GM21423 (cell line): ENCODE data around the gene CTRB1.

Experiments used
- ATAC-seq: cut with Tn5 transposase; IDR thresholded peaks from one replicate; pipeline ENCODE4 v1.9.1; 2021; ENCODE audit warnings: mild to moderate bottlenecking, moderate library complexity; ENCODE audit not compliant: unreplicated experiment

The CTRB1 gene

GRCh38 chr16:75224306-75225082, 5.7 kb downstream of the CTRB1 start:
- ATAC-seq = no peak

GRCh38 chr16:75225092-75225491, 6.3 kb downstream of the CTRB1 start:
- ATAC-seq = no peak

- no peak for ATAC-seq
Observed at GRCh38 chr16:75225678-75226515, 7.1 kb downstream of the CTRB1 start.

GRCh38 chr16:75226550-75227360, 8.0 kb downstream of the CTRB1 start:
- no peak for ATAC-seq

- ATAC-seq = no peak
Observed at GRCh38 chr16:75227361-75228142, 8.8 kb downstream of the CTRB1 start.

- ATAC-seq = no peak
Observed at GRCh38 chr16:75228143-75228976, 9.6 kb downstream of the CTRB1 start.

- no peak for ATAC-seq
Observed at GRCh38 chr16:75229172-75230031, 10.6 kb downstream of the CTRB1 start.

- ATAC-seq = no peak
Observed at GRCh38 chr16:75230471-75231110, 11.8 kb downstream of the CTRB1 start.

GRCh38 chr16:75231570-75231969, 12.8 kb downstream of the CTRB1 start:
- ATAC-seq = no peak

GRCh38 chr16:75233611-75233938, 14.8 kb downstream of the CTRB1 start:
- ATAC-seq = no peak

GRCh38 chr16:75234856-75235696, 16.3 kb downstream of the CTRB1 start:
- ATAC-seq = no peak

- no peak for ATAC-seq
Observed at GRCh38 chr16:75235721-75236193, 17.0 kb downstream of the CTRB1 start.

- ATAC-seq = no peak
Observed at GRCh38 chr16:75236232-75236631, 17.4 kb downstream of the CTRB1 start.

- no peak for ATAC-seq
Observed at GRCh38 chr16:75236736-75237397, 18.1 kb downstream of the CTRB1 start.

GRCh38 chr16:75237398-75238131, 18.8 kb downstream of the CTRB1 start:
- no peak for ATAC-seq
